H1 (cell line): ENCODE measurements around the gene APOL5. TPM values are rescaled to one million over a fixed set of nuclear protein-coding genes. Genes with fewer than 3 reads are reported as not detected.

Experiments
- CTCF ChIA-PET: fragments of 300-600 bp; sonication (Branson Sonifier 250); formaldehyde crosslinking; loops from one replicate; lab custom pipeline; 2021; ENCODE audit not compliant: partially characterized antibody; lab: Charles Lee
- POLR2A ChIA-PET: fragments of 300-600 bp; sonication (Branson Sonifier 250); formaldehyde crosslinking; loops from one replicate; lab custom pipeline; 2021; ENCODE audit warnings: inconsistent platforms; ENCODE audit not compliant: partially characterized antibody; lab: Charles Lee
- DNase-seq, 2 experiments: peaks; one replicate each; pipeline versions ENCODE4 v3.0.0 to v3.0.0-alpha.2; 2010 to 2022; ENCODE audit warnings: low spot score in 2 of 2, low read depth in 1 of 2, mixed read lengths in 1 of 2
- FAIRE-seq: peaks from 2 replicates; lab custom pipeline; 2011; peaks lifted over from hg19 to GRCh38; lab: Jason Lieb, UNC
- H2AFZ ChIP-seq: 2 replicates; pipeline ENCODE4 v1.8.1; 2012; ENCODE audit warnings: low read length, inconsistent platforms
- H2AK5ac ChIP-seq: 2 replicates; pipeline ENCODE4 v1.6.1; 2013; ENCODE audit warnings: low read depth, low read length
- H2BK120ac ChIP-seq: replicated peaks from 2 replicates; pipeline ENCODE3; 2013; ENCODE audit warnings: low read depth, low read length, inconsistent platforms
- H2BK12ac ChIP-seq: 2 replicates; pipeline ENCODE4 v1.6.1; 2013; ENCODE audit warnings: low read depth, low read length
- H2BK15ac ChIP-seq: 2 replicates; pipeline ENCODE4 v1.6.1; 2013; ENCODE audit warnings: low read length
- H2BK20ac ChIP-seq: 2 replicates; pipeline ENCODE4 v1.6.1; 2013; ENCODE audit warnings: low read length
- H2BK5ac ChIP-seq: 2 replicates; pipeline ENCODE4 v1.6.1; 2013; ENCODE audit warnings: low read depth, low read length
- H3K14ac ChIP-seq: 2 replicates; pipeline ENCODE4 v1.6.1; 2013; ENCODE audit warnings: inconsistent platforms; ENCODE audit not compliant: insufficient read length
- H3K18ac ChIP-seq: 2 replicates; pipeline ENCODE4 v1.6.1; 2013; ENCODE audit warnings: low read length; ENCODE audit errors: extremely low read depth
- H3K23ac ChIP-seq: 2 replicates; pipeline ENCODE4 v1.6.1; 2013; ENCODE audit warnings: inconsistent platforms; ENCODE audit not compliant: insufficient read length
- H3K23me2 ChIP-seq: 2 replicates; pipeline ENCODE4 v1.6.1; 2013; ENCODE audit warnings: low read depth, low read length
- H3K27ac ChIP-seq: 2 replicates; pipeline ENCODE4 v1.6.1; 2011; ENCODE audit warnings: low read depth, low read length, inconsistent platforms
- H3K27me3 ChIP-seq, 4 experiments: replicated peaks in 1 of 4; 1 replicate in 1 of 4; 2 replicates in 3 of 4; pipeline versions ENCODE4 v1.6.1 to v1.8.1; 2011 to 2013; ENCODE audit warnings: low read length in 3 of 4, mild to moderate bottlenecking in 3 of 4, inconsistent platforms in 2 of 4, mixed read lengths in 2 of 4, moderate library complexity in 1 of 4; ENCODE audit not compliant: control insufficient read depth in 3 of 4, insufficient read depth in 3 of 4; ENCODE audit errors: extremely low read depth in 1 of 4
- H3K36me3 ChIP-seq, 4 experiments: 2 replicates each; pipeline versions ENCODE4 v1.6.1 to v1.8.1; 2011 to 2013; ENCODE audit warnings: mild to moderate bottlenecking in 4 of 4, low read length in 3 of 4, moderate library complexity in 2 of 4, control low read depth in 1 of 4, inconsistent platforms in 1 of 4; ENCODE audit not compliant: insufficient read depth in 4 of 4, control insufficient read depth in 2 of 4
- H3K4ac ChIP-seq: replicated peaks from 2 replicates; pipeline ENCODE3; 2013; ENCODE audit warnings: low read length, low read depth, mixed read lengths, inconsistent platforms; ENCODE audit not compliant: insufficient read length
- H3K4me1 ChIP-seq, 4 experiments: replicated peaks in 1 of 4; 1 replicate in 1 of 4; 2 replicates in 3 of 4; pipeline versions ENCODE4 v1.6.1 to v1.8.1; 2011 to 2013; ENCODE audit warnings: low read length in 3 of 4, inconsistent platforms in 2 of 4, mixed read lengths in 1 of 4; ENCODE audit not compliant: insufficient read depth in 4 of 4, control insufficient read depth in 3 of 4
- H3K4me2 ChIP-seq, 2 experiments: 2 replicates each; pipeline versions ENCODE4 v1.6.1 to v1.8.1; 2011 to 2013; ENCODE audit warnings: low read depth in 2 of 2, low read length in 2 of 2, control low read depth in 1 of 2, inconsistent platforms in 1 of 2, mild to moderate bottlenecking in 1 of 2; ENCODE audit not compliant: insufficient read depth in 1 of 2
- H3K4me3 ChIP-seq, 4 experiments: fragments of 200-600, 300-600 bp in 1 of 4; sonication (generic), shearing (Covaris generic), sonication (Bioruptor Twin) in 1 of 4; 2 replicates each; pipeline versions ENCODE4 v1.5.1 to v1.8.1; 2011 to 2016; ENCODE audit warnings: low read length in 4 of 4, low read depth in 3 of 4, control low read depth in 2 of 4, inconsistent platforms in 2 of 4, mild to moderate bottlenecking in 2 of 4, mixed read lengths in 1 of 4, moderate library complexity in 1 of 4; ENCODE audit not compliant: insufficient read depth in 2 of 4; ENCODE audit errors: extremely low read depth in 1 of 4
- H3K56ac ChIP-seq: replicated peaks from 2 replicates; pipeline ENCODE3; 2013; ENCODE audit warnings: low read depth, mild to moderate bottlenecking, mixed read lengths, low read length, inconsistent platforms; ENCODE audit not compliant: insufficient read length
- H3K79me1 ChIP-seq: 2 replicates; pipeline ENCODE4 v1.6.1; 2013; ENCODE audit warnings: low read depth, low read length, control low read depth
- H3K79me2 ChIP-seq, 2 experiments: 2 replicates each; pipeline versions ENCODE4 v1.6.1 to v1.8.1; 2012 to 2013; ENCODE audit warnings: low read length in 2 of 2, mild to moderate bottlenecking in 2 of 2, inconsistent platforms in 1 of 2; ENCODE audit not compliant: insufficient read depth in 2 of 2, control insufficient read depth in 1 of 2
- H3K9ac ChIP-seq, 4 experiments: replicated peaks in 1 of 4; 1 replicate in 1 of 4; 2 replicates in 3 of 4; pipeline versions ENCODE4 v1.6.1 to v1.8.1; 2011 to 2013; ENCODE audit warnings: low read depth in 3 of 4, low read length in 3 of 4, control low read depth in 2 of 4, mild to moderate bottlenecking in 2 of 4, moderate library complexity in 2 of 4, inconsistent platforms in 1 of 4; ENCODE audit errors: extremely low read depth in 1 of 4
- H3K9me3 ChIP-seq, 2 experiments: 2 replicates each; pipeline versions ENCODE4 v1.6.1 to v1.8.1; 2012 to 2013; ENCODE audit warnings: mild to moderate bottlenecking in 2 of 2, moderate library complexity in 2 of 2, control low read depth in 1 of 2, inconsistent platforms in 1 of 2, low read depth in 1 of 2, low read length in 1 of 2, mixed read lengths in 1 of 2; ENCODE audit not compliant: insufficient read depth in 2 of 2
- H4K20me1 ChIP-seq, 2 experiments: replicated peaks in 1 of 2; 2 replicates each; pipeline versions ENCODE3 to v1.8.1; 2011 to 2013; ENCODE audit warnings: inconsistent platforms in 2 of 2, low read length in 2 of 2, mild to moderate bottlenecking in 1 of 2; ENCODE audit not compliant: insufficient read depth in 2 of 2, control insufficient read depth in 1 of 2
- H4K5ac ChIP-seq: 2 replicates; pipeline ENCODE4 v1.6.1; 2013; ENCODE audit warnings: low read length, low read depth, mixed read lengths, inconsistent platforms; ENCODE audit not compliant: insufficient read length
- H4K8ac ChIP-seq: 2 replicates; pipeline ENCODE4 v1.8.0; 2013; ENCODE audit warnings: mild to moderate bottlenecking, moderate library complexity, low read length, inconsistent platforms; ENCODE audit not compliant: insufficient read depth; ENCODE audit errors: extremely low read depth
- H4K91ac ChIP-seq: replicated peaks from 2 replicates; pipeline ENCODE3; 2013; ENCODE audit warnings: low read length, mixed read lengths, inconsistent platforms; ENCODE audit not compliant: insufficient read length
- FOSL1 ChIP-seq: IDR thresholded peaks from 2 replicates; pipeline ENCODE4 v1.6.1; 2011; ENCODE audit warnings: mild to moderate bottlenecking, low read depth, low read length, moderate library complexity; ENCODE audit not compliant: insufficient read depth
- GTF2F1 ChIP-seq: IDR thresholded peaks from 2 replicates; pipeline ENCODE4 v1.6.1; 2012; ENCODE audit warnings: low read depth, low read length, improper control_type of control experiment, borderline replicate concordance
- POLR2A ChIP-seq, 2 experiments: IDR thresholded peaks; 1 replicate in 1 of 2; 2 replicates in 1 of 2; pipeline ENCODE4 v1.6.1; 2011; ENCODE audit warnings: low read depth in 2 of 2, low read length in 2 of 2, mild to moderate bottlenecking in 2 of 2; ENCODE audit errors: control extremely low read depth in 1 of 2
- TEAD4 ChIP-seq: IDR thresholded peaks from 2 replicates; pipeline ENCODE4 v1.6.1; 2012; ENCODE audit warnings: low read depth, low read length, inconsistent platforms, mixed read lengths
- WGBS, 2 experiments: shearing (Covaris generic) in 1 of 2; methylation state at CpG; one replicate each; pipeline versions ENCODE4 v1.1.6 to v1.1.7; 2013 to 2015; ENCODE audit warnings: low lambda C conversion rate in 2 of 2, mixed read lengths in 2 of 2, inconsistent platforms in 1 of 2, low coverage in 1 of 2, missing lambda C conversion rate in 1 of 2; ENCODE audit not compliant: insufficient replicate concordance in 2 of 2, insufficient coverage in 1 of 2, insufficient read length in 1 of 2; ENCODE audit errors: extremely low coverage in 1 of 2, missing lambda C conversion rate in 1 of 2; 5-methylcytosine and 5-hydroxymethylcytosine counted together
- polyA plus RNA-seq, 7 experiments: library from polyadenylated mRNA; depleted of rRNA in 3 of 7; stranded (reverse) in 5 of 7; unstranded in 2 of 7; fragments of >200 nt in 5 of 7; fragments of 200-250 nt in 2 of 7; gene quantifications; 1 replicate in 5 of 7; 2 replicates in 1 of 7; 4 replicates in 1 of 7; pipeline versions ENCODE4 v1.2.1 to v1.2.3, GENCODE V29; 2011 to 2013; ENCODE audit warnings: missing spikeins in 2 of 7, mixed read lengths in 2 of 7
- total RNA-seq: library from RNA; stranded (reverse); fragmentation: NEBNext Ultra II Directional; extraction: Animal tissue kit (Norgen Biotek cat#: 25700); gene quantifications from 2 replicates; pipeline ENCODE4 v1.2.1, GENCODE V29; 2021

Gene APOL5
- total and polyA plus RNA-seq, 2 of the 8 experiments (the other 6 are each of a cell fraction or from before 2014, with no cell fraction given) = not detected

GRCh38 chr22:35690001-35690400 lies 27.7 kb upstream of the APOL5 start:
- H2BK20ac ChIP-seq = no peak overlapping the region
- H3K18ac ChIP-seq = no peak overlapping the region

More at GRCh38 chr22:35690001-35690400, 27.7 kb upstream of the APOL5 start:
- Histone ChIP-seq H3K9ac (no peak overlapping the region), H2BK120ac (no peak overlapping the region), H2AK5ac (no peak overlapping the region), H3K79me1 (no peaks in the 10 kb centered on the region), H4K91ac (no peak overlapping the region), H3K4ac (no peak overlapping the region), H2AFZ (no peak overlapping the region), H4K8ac (no peak overlapping the region), H3K27ac (no peak overlapping the region), H4K20me1 (no peaks in the 10 kb centered on the region), H2BK5ac (no peak overlapping the region), H2BK12ac (no peak overlapping the region), H3K14ac (no peak overlapping the region), H3K9me3 (no peaks in the 10 kb centered on the region), H3K23me2 (no peaks in the 10 kb centered on the region), H3K27me3 (no peaks in the 10 kb centered on the region), H3K56ac (no peak overlapping the region), H3K79me2 (no peaks in the 10 kb centered on the region), H3K4me3 (no peak overlapping the region), H3K4me1 (no peaks in the 10 kb centered on the region), H3K23ac (no peak overlapping the region), H2BK15ac (no peak overlapping the region), H4K5ac (no peak overlapping the region), H3K4me2 (no peak overlapping the region), H3K36me3 (no peaks in the 10 kb centered on the region)
- FAIRE-seq (no peak), DNase-seq (no peak)
- WGBS, 2 experiments = 92% methylated on average over 1 of the region's 1 CpG; no CpG with 5 or more reads in 1 of the 2 experiments
- CTCF ChIA-PET = interaction anchor here (0.7 to 1.9 kb wide), 8 partner anchors 13 to 63 kb away, joined by 3 to 7 read pairs (median 4); partner anchors contain the start of gene APOL6
- POLR2A ChIA-PET = interaction anchor here (0.6 to 1.0 kb wide), 2 partner anchors 27 to 286 kb away, joined by 3 read pairs; no protein-coding TSS in a partner anchor
- no peak for TF ChIP-seq FOSL1
- TF ChIP-seq GTF2F1 = no peak
- no peak for TF ChIP-seq POLR2A (IDR thresholded peaks at IDR 0.05; ENCODE audit: control extremely low read depth in 1 of 2, low read depth in 2 of 2, low read length in 2 of 2)
- no peak for TF ChIP-seq TEAD4
